ENCODE data around the gene OXCT1. TPM values are rescaled to one million over a fixed set of nuclear protein-coding genes. Genes with fewer than 3 reads are reported as not detected.

The OXCT1 gene
- total and polyA plus RNA-seq, 2 of the 4 experiments (the other 2 are of a cell fraction) = 14.2 to 16.3 TPM

DNA sequence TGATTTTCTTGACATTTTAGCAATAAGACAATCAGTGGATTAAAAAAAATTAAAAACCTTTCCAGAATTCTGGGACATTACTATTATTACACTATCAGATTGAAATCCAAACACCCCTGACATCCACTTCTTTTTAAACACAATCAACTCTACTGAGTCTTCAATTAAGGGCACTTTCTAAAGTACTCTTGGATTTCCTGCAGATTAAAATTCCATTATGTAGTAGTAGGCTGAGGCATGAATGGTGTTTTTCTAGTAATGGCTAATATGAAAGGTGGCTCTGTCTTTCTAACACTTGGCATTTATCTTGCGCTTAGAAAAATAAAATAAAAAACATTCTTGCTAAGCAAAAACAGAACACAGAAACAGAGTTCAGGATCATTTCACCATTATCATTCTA, 107.8 kb downstream of the OXCT1 start:
- H3K23ac ChIP-seq (ENCODE audit: low read depth, low read length) = no peak overlapping the region
- no peak overlapping the region for H2BK20ac ChIP-seq (ENCODE audit: low read depth, low read length)
- no CpG with 5 or more reads among the region's 1 CpG for WGBS, 2 experiments (ENCODE audit: extremely low coverage in 2 of 2, insufficient read length in 1 of 2)
- H3K18ac ChIP-seq (ENCODE audit: low read depth, low read length) = no peak overlapping the region
- BruUV-seq (replicated peaks) = no TSS peak
- no peak for DNase-seq
- no peak overlapping the region for H3K14ac ChIP-seq (replicated peaks; ENCODE audit: low read depth, low read length)
- no peak overlapping the region for H2BK15ac ChIP-seq (ENCODE audit: low read depth, low read length)
- H3K4me3 ChIP-seq (ENCODE audit: insufficient read depth, low read depth, low read length) = no peak overlapping the region
- dilution Hi-C loops (cut with HindIII; ENCODE audit: low sequenced_read_pairs, unreplicated experiment) (no loop called here), intact Hi-C loops (cut with micrococcal nuclease) (no loop called here), in situ Hi-C loops (cut with MboI; ENCODE audit: low sequenced_read_pairs) (no loop called here)
- H3K9me1 ChIP-seq (ENCODE audit: insufficient read depth, low read length) = no peaks in the 10 kb centered on the region
- no peak overlapping the region for H4K5ac ChIP-seq (ENCODE audit: low read depth, low read length)
- H3K79me1 ChIP-seq (ENCODE audit: low read depth in 1 of 2, low read length in 2 of 2) = no peaks in the 10 kb centered on the region
- H2BK120ac ChIP-seq (ENCODE audit: low read depth, low read length) = no peak overlapping the region
- CTCF ChIA-PET = interaction anchor here (1.7 kb wide), 1 partner anchor 9 kb away, joined by 5 read pairs; no protein-coding TSS in a partner anchor
- peaks cover 3% of the 10 kb centered on the region for H3K36me3 ChIP-seq (ENCODE audit: control insufficient read depth, insufficient read depth, low read length)
- H2AFZ ChIP-seq (replicated peaks; ENCODE audit: low read length, poor library complexity) = no peak overlapping the region
- no peaks in the 10 kb centered on the region; the same call in 1 of the 2 replicates for H3K4me1 ChIP-seq (ENCODE audit: control insufficient read depth, insufficient read depth, low read length)
- H3K4me2 ChIP-seq (ENCODE audit: low read depth, low read length) = no peak overlapping the region
- no peak overlapping the region for H3K9ac ChIP-seq (ENCODE audit: low read depth, low read length)
- H4K8ac ChIP-seq (ENCODE audit: low read depth in 2 of 2, low read length in 2 of 2) = no peak overlapping the region
- H3K27ac ChIP-seq (ENCODE audit: insufficient read depth, low read length) = no peak overlapping the region
- no peaks in the 10 kb centered on the region for H3K9me3 ChIP-seq (ENCODE audit: control insufficient read depth, insufficient read depth, low read length)
- no peak overlapping the region for H2AK9ac ChIP-seq (replicated peaks; ENCODE audit: low read depth, low read length, poor library complexity)
- no peak overlapping the region for H3K4ac ChIP-seq (ENCODE audit: low read depth, low read length)
- H2BK5ac ChIP-seq (ENCODE audit: low read depth, low read length, poor library complexity, severe bottlenecking) = no peak overlapping the region
- H4K20me1 ChIP-seq (ENCODE audit: insufficient read depth, low read length) = no peaks in the 10 kb centered on the region
- POLR2A ChIA-PET (ENCODE audit: unreplicated experiment) = no interaction called here
- ATAC-seq (ENCODE audit: low read depth) = no peak
- H4K91ac ChIP-seq (ENCODE audit: insufficient read depth, low read depth, low read length) = no peak overlapping the region
- no peaks in the 10 kb centered on the region for H3K27me3 ChIP-seq (ENCODE audit: control insufficient read depth, insufficient read depth, low read length)
- H2AK5ac ChIP-seq (ENCODE audit: low read depth, low read length) = no peak overlapping the region
- TF ChIP-seq FOS (IDR thresholded peaks at IDR 0.05; ENCODE audit: low read depth, low read length) = no peak
- TF ChIP-seq, protein P1, sequence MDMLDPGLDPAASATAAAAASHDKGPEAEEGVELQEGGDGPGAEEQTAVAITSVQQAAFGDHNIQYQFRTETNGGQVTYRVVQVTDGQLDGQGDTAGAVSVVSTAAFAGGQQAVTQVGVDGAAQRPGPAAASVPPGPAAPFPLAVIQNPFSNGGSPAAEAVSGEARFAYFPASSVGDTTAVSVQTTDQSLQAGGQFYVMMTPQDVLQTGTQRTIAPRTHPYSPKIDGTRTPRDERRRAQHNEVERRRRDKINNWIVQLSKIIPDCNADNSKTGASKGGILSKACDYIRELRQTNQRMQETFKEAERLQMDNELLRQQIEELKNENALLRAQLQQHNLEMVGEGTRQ (IDR thresholded peaks at IDR 0.05; ENCODE audit: low read depth, low read length) = no peak
- no peak overlapping the region for H3K56ac ChIP-seq (ENCODE audit: extremely low read depth, insufficient read depth, low read length)
